Stimulated activated CD8-positive, alpha-beta memory T cell treated with anti-CD3 and anti-CD28 coated beads, Interleukin-15, amount 100 ng/mL, for 4 hours (primary cell): ENCODE measurements around the gene ARSB.
"Not testable (repeated sequence)": the region's sequence is repeated elsewhere in the genome, so short reads cannot be mapped to it uniquely, and the experiment has no call there.

Experiments
- DNase-seq, 2 donors: peaks; one replicate each; pipeline ENCODE4 v3.0.0-alpha.2; 2020; ENCODE audit warnings: low read depth in 2 of 2

ARSB gene

GRCh38 chr5:78953092-78953800, 31.9 kb downstream of the ARSB start:
- DNase-seq: no peak

- DNase-seq: no peak
Observed at GRCh38 chr5:78930721-78931120, 54.4 kb downstream of the ARSB start.

- no peak for DNase-seq
Observed at GRCh38 chr5:78929833-78930232, 55.3 kb downstream of the ARSB start.

GRCh38 chr5:78927657-78928282, 57.3 kb downstream of the ARSB start:
- no peak for DNase-seq

- no peak for DNase-seq
Observed at GRCh38 chr5:78926252-78926651, 58.9 kb downstream of the ARSB start.

GRCh38 chr5:78925129-78925876, 59.8 kb downstream of the ARSB start:
- DNase-seq: no peak

GRCh38 chr5:78923622-78923970, 61.5 kb downstream of the ARSB start:
- no peak for DNase-seq

GRCh38 chr5:78922879-78923621, 62.1 kb downstream of the ARSB start:
- DNase-seq: no peak

GRCh38 chr5:78920604-78921003, 64.5 kb downstream of the ARSB start:
- DNase-seq: no peak

GRCh38 chr5:78919796-78920195, 65.3 kb downstream of the ARSB start:
- no peak for DNase-seq

GRCh38 chr5:78916044-78916443, 69.1 kb downstream of the ARSB start:
- DNase-seq: no peak

GRCh38 chr5:78915170-78915569, 69.9 kb downstream of the ARSB start:
- DNase-seq: no peak

- no peak for DNase-seq
Observed at GRCh38 chr5:78912811-78913210, 72.3 kb downstream of the ARSB start.

GRCh38 chr5:78912085-78912771, 72.9 kb downstream of the ARSB start:
- DNase-seq: no peak

GRCh38 chr5:78909224-78909983, 75.7 kb downstream of the ARSB start:
- DNase-seq: not testable (repeated sequence)

GRCh38 chr5:78908173-78909061, 76.7 kb downstream of the ARSB start:
- no peak for DNase-seq

GRCh38 chr5:78907255-78907891, 77.7 kb downstream of the ARSB start:
- DNase-seq: no peak

- DNase-seq: no peak
Observed at GRCh38 chr5:78905084-78905938, 79.8 kb downstream of the ARSB start.
